Stimulated activated CD8-positive, alpha-beta memory T cell treated with anti-CD3 and anti-CD28 coated beads, Interleukin-4, amount 100 ng/mL, for 4 hours (primary cell): ENCODE measurements around the gene C9orf153.
"Not testable (repeated sequence)": the region's sequence is repeated elsewhere in the genome, so short reads cannot be mapped to it uniquely, and the experiment has no call there.

Source experiments
- DNase-seq, 2 donors: peaks; one replicate each; pipeline ENCODE4 v3.0.0-alpha.2; 2020; ENCODE audit warnings: low read depth in 2 of 2, low spot score in 1 of 2

Gene C9orf153

DNA sequence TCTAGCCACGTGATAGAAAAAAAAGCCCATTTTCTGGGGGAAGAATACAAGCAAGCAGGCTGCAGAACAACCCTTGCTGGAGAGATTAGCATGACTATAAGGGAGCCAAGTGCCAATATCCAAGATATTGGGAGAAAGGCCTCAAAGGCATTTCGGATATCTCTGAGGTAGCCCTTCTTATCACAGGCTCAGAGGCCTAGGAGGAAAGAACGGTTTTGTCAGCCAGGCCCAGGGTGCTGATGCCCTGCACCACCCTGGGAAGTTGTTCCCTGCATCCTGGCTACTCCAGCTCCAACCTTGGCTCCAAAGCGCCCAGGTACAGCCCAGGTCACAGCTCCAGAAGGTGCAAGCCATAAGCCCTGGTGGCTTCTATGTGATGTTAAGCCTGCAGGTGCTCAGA lies 66.4 kb downstream of the C9orf153 start:
- DNase-seq, result no peak

DNA sequence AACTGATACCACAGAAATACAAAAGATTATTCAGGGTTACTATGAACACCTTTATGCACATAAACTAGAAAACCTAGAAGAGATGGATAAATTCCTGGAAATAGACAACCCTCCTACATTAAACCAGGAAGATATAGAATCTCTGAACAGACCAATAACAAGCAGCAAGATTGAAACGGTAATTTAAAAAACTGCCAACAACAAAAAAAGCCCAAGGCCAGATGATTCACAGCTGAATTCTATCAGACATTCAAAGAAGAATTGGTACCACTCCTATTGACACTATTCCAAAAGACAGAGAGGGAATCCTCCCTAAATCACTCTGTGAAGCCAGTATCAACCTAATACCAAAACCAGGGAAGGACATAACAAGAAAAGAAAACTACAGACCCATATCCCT lies 68.8 kb downstream of the C9orf153 start:
- DNase-seq, result not testable (repeated sequence)

DNA sequence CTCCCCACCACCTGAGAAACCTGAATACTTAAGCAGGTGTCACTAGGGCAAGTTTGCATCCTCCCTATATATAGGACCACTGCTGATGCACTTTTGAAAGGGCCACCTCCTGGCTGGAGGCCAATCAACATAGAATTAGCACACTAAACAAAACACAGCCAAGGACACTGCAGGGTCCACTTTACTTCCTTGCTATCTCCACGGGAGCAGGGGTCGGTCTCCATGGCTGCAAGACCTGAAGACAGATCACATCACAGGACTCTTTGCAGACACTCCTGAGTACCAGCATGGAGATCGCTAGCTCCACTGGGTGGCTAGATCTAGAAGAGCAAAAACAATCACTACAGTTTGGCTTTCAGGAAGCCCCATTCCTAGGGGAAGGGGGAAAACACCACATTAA lies 72.3 kb downstream of the C9orf153 start:
- no peak for DNase-seq

DNA sequence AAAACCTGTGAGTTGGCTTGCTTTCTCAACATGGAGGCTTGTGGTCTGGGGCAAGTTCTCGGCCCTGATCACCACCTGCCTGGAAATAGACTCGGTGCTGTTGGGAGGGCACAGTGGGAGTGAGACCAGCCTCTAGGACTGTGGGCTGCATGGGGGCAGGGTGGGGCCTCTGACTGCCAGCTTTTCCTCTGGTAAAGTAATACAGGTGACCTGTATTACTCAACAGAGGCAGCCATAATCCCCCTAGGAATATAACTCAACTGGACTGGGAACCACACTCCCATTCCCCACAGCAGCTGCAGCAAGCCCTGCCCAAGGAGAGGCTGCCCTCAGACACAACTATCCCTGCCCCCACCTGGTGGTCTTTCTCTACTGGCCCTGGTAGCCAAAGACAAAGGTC lies 72.8 kb downstream of the C9orf153 start:
- DNase-seq, result no peak

DNA sequence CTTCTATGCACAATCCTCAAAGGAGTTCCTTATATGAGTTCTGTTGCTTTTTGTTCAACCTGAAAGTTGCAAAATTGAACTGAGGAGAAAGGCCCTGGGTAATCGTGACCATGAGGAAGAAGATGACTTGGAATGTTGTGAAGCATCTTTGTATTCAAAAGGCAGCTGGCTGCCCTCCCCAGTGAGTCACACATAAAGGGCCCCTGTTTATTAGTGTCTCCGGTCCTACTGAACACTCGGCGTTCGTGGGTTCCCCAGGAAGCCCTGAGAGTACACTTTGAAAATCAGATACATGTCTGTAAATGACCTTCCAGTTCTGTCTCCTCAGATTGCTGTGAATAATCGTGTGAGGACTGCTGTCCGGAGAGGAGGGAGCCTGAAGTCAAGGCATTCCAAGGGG lies 73.6 kb downstream of the C9orf153 start:
- no peak for DNase-seq

DNA sequence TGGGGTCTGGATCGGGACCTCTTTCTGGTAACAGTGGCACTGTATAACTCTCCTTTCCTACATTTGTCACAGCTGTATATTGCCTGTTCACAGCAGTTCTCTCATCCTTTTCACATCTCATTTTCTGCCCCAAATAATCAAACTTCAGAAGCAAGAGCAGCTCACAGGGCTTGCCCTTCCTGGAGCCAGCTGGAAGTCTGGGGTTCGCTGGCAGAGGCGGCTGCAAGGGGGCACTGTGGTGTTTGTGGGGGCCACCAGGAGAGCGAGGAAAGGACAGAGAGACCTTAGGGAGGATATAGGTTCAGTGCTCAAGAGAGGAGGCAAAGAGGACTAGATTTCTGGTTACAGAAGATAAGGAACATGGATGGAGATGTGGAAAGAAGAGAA lies 75.3 kb downstream of the C9orf153 start:
- DNase-seq, result no peak

DNA sequence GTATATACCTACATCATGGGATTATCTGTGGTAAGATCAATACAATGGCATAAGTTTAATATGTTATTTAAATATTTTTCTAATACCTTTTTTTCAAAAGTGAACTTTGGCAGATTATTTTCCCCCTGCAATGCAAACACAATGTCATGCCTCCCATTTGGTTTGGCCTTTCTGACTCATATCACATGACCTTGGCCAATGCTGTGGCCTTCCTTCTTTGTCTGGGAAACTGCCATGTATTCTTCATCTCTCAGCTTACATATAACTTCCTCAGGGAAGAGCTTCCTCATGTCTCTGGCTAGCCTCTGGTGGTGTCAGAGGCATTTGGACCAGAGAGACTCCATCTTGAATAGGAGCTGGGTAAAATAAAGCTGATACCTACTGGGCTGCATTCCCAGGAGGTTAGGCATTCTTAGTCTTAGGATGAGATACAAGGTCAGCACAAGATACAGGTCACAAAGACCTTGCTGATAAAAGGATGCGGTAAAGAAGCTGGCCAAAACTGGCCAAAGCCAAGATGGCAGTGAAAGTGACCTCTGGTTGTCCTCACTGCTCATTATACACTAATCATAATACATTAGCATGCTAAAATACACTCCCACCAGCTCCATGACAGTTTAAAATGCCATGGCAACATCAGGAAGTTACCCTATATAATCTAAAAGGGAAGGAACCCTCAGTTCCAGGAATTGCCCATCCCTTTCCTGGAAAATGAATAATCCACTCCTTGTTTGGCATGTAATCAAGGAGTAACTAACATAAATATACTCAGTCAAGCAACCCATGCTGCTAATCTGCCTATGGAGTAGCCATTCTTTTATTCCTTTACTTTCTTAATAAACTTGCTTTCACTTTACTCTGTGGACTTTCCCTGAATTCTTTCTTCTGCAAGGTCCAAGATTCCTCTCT lies 76.0 kb downstream of the C9orf153 start:
- DNase-seq, result no peak

DNA sequence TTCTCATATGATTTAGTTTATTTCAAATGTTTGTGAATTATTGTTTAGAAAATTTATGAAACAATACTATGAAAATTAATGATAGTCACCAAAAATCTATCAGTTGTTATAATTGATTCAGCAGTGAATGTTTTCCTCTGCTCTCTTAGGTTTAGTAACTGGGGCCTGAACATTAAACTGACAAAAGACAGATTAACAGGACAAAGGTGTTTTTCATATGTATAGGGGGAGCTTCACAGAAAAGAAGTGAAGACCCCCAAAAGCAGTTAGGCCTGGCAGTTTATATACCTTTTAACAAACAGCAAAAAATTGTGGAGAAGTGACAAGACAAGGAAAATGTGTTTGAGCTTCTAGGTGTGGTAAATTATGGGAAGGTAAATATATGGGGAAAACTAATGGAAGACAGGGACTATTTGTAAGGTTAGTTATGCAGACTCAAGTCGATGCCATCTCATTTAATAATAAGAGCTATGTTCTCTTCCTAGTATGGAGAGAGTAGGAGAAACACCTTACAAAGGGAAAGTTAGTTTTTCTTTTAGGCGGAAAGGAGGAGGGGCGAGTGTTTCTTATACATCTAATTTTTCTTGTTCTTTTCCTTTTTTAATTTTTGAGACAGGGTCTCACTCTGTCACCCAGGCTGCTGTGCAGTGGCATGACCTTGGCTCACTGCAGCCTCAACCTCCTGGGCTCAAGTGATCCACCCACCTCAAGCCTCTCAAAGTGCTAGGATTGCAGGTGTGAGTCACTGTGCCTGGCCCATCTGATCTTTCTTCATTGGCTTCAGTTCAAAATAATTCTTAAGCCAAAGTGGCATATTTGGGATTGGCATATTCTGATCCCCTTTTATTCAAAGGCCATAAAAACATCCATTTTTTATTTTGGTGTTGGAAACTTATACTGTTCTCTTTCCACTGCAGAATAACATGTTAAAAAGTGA lies 77.8 kb downstream of the C9orf153 start:
- no peak for DNase-seq

DNA sequence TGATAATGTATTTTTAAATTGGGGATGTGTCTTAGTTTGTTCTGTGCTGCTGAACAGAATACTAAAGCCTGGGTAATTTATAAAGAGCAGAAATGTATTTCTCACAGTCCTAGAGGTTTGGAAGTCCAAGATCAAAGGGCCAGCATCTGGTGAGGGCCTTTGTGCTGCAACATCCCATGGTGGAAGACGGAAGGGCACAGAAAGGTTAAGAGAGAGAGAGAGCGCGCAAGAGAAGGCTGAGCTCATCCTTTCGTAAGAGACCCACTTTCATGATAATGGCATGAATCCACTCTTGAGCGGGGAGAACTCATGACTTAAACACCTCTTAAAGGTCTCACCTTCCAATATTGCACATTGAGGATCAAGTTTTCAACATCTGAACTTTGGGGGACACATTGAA lies 81.0 kb downstream of the C9orf153 start:
- DNase-seq, result no peak

DNA sequence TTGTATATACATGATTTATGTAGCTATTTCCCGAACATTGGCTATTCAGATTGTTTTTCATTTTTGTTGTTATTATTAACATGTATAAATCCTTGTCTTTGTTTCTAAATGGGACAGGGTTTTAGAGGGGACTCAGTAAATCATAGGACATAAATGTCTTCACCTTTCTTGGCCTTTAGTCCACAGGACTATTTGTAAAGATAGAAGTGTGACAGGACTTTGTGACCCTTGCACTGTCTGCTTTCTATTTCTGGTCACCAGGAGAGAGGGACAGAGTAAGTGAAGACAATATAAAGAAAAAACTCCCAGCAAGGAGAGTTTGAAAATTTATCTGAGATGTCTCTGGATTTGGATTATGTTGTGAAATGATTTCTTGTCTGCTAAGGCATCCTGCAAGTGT lies 81.5 kb downstream of the C9orf153 start:
- DNase-seq, result no peak

DNA sequence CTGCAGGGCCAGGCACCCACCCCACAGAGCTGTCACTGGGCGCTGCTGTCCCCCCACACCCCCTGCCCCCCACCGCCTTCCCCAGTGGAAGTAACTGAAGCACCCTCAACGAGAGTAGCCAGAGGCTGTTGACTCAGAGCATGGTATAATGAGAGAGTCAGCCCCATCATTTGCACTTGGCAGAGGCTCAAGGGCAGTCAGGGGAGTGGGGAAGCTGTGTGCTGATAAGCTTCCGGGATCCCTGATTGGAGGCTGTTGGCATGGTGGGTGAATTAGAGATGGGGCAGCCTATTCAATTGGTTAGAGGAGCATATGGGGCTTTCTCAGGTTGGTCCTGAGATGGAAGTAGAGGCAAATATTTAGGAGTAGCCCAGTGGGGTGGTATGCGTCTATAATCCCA lies 83.0 kb downstream of the C9orf153 start:
- no peak for DNase-seq

DNA sequence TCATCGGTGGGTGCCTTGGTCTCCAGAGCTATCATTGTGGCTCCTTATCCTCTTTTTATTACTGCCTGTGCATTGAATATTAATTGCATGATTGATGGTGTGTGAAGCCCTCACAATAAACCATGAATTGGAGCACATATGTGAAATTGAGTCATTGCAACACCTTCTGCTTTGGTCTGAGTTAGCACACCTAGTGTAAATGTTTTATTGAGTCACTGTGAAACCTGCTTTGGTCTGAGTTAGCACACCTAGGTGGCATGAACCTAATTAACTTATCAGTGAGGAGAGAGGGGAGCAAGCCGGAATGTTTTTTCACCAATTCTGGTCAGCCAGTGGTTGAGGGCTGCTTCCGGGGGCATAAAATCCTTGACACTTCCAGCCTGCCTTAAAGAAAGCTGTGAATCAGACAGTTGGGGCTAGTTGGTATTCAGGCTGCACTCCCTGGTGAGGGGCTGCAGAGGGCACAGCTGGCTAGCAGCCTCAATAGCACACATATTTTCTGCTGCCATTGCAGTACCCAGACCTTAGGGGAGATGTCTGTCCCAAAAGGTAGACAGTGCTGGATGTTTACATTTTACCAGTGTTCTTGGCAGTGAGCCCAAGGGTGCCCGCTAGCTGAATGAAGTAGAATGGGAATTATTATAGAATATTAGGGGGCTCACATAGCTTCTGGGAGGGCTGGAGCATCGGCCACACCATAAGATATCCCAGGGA lies 83.6 kb downstream of the C9orf153 start:
- DNase-seq, result no peak

DNA sequence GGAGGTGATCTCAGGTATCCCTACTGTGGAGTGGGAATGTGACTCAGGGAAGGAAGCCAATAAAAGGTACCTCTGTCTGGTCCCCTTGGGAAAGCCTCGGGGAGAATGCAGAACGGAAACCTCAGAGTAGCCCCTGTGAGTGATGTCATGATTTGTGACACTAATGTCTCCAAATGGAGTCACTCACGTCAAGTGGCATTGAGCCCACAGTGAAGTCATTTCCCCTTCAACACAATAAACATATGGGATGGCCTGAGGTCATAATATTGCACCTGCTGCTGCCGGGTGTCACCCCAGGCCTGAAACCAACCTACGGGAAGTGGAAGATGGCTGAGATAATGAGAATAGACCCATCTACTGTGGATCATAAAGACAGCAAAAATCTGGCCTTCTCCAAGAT lies 84.2 kb downstream of the C9orf153 start:
- no peak for DNase-seq
